SKM-1 (cell line): ENCODE data around the gene RCCD1.
A peak's percentile ranks its signal among the peaks of the same experiment; 100 is the strongest.

Source experiments
- DNase-seq: peaks from one replicate; lab custom pipeline; 2025; ENCODE audit not compliant: unreplicated experiment; lab: John Stamatoyannopoulos, UW

Gene RCCD1

GRCh38 chr15:90962021-90962420 lies 7.3 kb downstream of the RCCD1 start:
- DNase-seq = no peak

- DNase-seq = no peak
These were observed 11.6 kb downstream of the RCCD1 start for GRCh38 chr15:90966262-90966661.

- DNase-seq = no peak
These were observed 12.5 kb downstream of the RCCD1 start for GRCh38 chr15:90967206-90967605.

- DNase-seq = no peak
These were observed 13.8 kb downstream of the RCCD1 start for GRCh38 chr15:90968434-90968833.

GRCh38 chr15:90970274-90970673 lies 15.6 kb downstream of the RCCD1 start:
- no peak for DNase-seq

GRCh38 chr15:90972133-90972532 lies 17.4 kb downstream of the RCCD1 start:
- no peak for DNase-seq

GRCh38 chr15:90974216-90974615 lies 19.5 kb downstream of the RCCD1 start:
- no peak for DNase-seq

- no peak for DNase-seq
These were observed 24.9 kb downstream of the RCCD1 start for GRCh38 chr15:90979582-90979981.

GRCh38 chr15:90981681-90982080 lies 27.0 kb downstream of the RCCD1 start:
- no peak for DNase-seq

- no peak for DNase-seq
These were observed 27.5 kb downstream of the RCCD1 start for GRCh38 chr15:90982135-90982534.

GRCh38 chr15:90986790-90987507 lies 32.3 kb downstream of the RCCD1 start:
- DNase-seq = no peak

- DNase-seq = no peak
These were observed 33.0 kb downstream of the RCCD1 start for GRCh38 chr15:90987561-90988141.

GRCh38 chr15:90988296-90988695 lies 33.6 kb downstream of the RCCD1 start:
- no peak for DNase-seq

- DNase-seq = no peak
These were observed 34.5 kb downstream of the RCCD1 start for GRCh38 chr15:90989040-90989768.

GRCh38 chr15:90990446-90990845 lies 35.8 kb downstream of the RCCD1 start:
- DNase-seq = no peak

- DNase-seq = no peak
These were observed 37.1 kb downstream of the RCCD1 start for GRCh38 chr15:90991587-90992285.

GRCh38 chr15:90994059-90994416 lies 39.4 kb downstream of the RCCD1 start:
- no peak for DNase-seq

- peak; percentile 92 for DNase-seq
These were observed 40.0 kb downstream of the RCCD1 start, which contains the start of gene PRC1 for GRCh38 chr15:90994417-90995311. Gene PRC1 (minus strand): TSS chr15:90994535. CDS start chr15:90994417, 118 bp downstream.

GRCh38 chr15:90998737-90999136 lies 44.1 kb downstream of the RCCD1 start:
- no peak for DNase-seq

- DNase-seq = no peak
These were observed 46.5 kb downstream of the RCCD1 start for GRCh38 chr15:91001209-91001608.

GRCh38 chr15:91007266-91007665 lies 52.6 kb downstream of the RCCD1 start:
- no peak for DNase-seq
